ENCODE measurements around the gene VPS54.

GRCh38 chr2:64015898-64016297 lies 3.3 kb downstream of the VPS54 start:
- TF ChIP-seq POLR2AphosphoS5 (IDR thresholded peaks at IDR 0.05) (no peak), POLR2A (IDR thresholded peaks at IDR 0.05) (no peak)
